OCI-LY1 (cell line): Measurements from ENCODE around the gene PSMA8.

Source experiments
- H2AFZ ChIP-seq: fragments of 200-600 bp; sonication (generic), shearing (Covaris generic); 2 replicates; pipeline ENCODE4 v1.6.0; 2014; ENCODE audit warnings: antibody characterized with exemption, mild to moderate bottlenecking, low read length
- H3F3A ChIP-seq: fragments of 200-600 bp; sonication (generic), shearing (Covaris generic); 2 replicates; pipeline ENCODE4 v1.6.0; 2014; ENCODE audit warnings: mild to moderate bottlenecking, antibody characterized with exemption, low read length, moderate library complexity; ENCODE audit not compliant: insufficient read depth
- H3K27ac ChIP-seq: fragments of 200-600 bp; sonication (generic); 2 replicates; pipeline ENCODE4 v1.5.1; 2014; ENCODE audit warnings: low read length, mixed run types, mild to moderate bottlenecking, low read depth; ENCODE audit not compliant: poor library complexity, severe bottlenecking
- H3K27me3 ChIP-seq: fragments of 200-600 bp; sonication (generic); 2 replicates; pipeline ENCODE4 v1.6.0; 2014; ENCODE audit warnings: antibody characterized with exemption, mild to moderate bottlenecking, low read length, moderate library complexity; ENCODE audit not compliant: insufficient read depth
- H3K36me3 ChIP-seq: fragments of 200-600 bp; sonication (generic); 2 replicates; pipeline ENCODE4 v1.6.1; 2014; ENCODE audit warnings: mild to moderate bottlenecking, antibody characterized with exemption, low read length, moderate library complexity, mixed read lengths; ENCODE audit not compliant: insufficient read depth
- H3K4me1 ChIP-seq: fragments of 200-600 bp; sonication (generic); 2 replicates; pipeline ENCODE4 v1.5.1; 2014; ENCODE audit warnings: mild to moderate bottlenecking, low read length, moderate library complexity; ENCODE audit not compliant: insufficient read depth, severe bottlenecking
- H3K4me2 ChIP-seq: fragments of 200-600 bp; sonication (generic), shearing (Covaris generic); 2 replicates; pipeline ENCODE4 v1.6.1; 2014; ENCODE audit warnings: low read length
- H3K4me3 ChIP-seq: fragments of 200-600 bp; sonication (generic); 2 replicates; pipeline ENCODE4 v1.5.1; 2014; ENCODE audit warnings: low read length, low read depth, mild to moderate bottlenecking, mixed read lengths; ENCODE audit not compliant: poor library complexity, severe bottlenecking
- H3K79me2 ChIP-seq: fragments of 200-600 bp; shearing (Covaris generic); 2 replicates; pipeline ENCODE4 v1.6.1; 2016; ENCODE audit warnings: mixed run types, low read length, mixed read lengths; ENCODE audit not compliant: insufficient read depth
- H3K9ac ChIP-seq: fragments of 200-600 bp; sonication (generic), shearing (Covaris generic); 2 replicates; pipeline ENCODE4 v1.6.1; 2014; ENCODE audit warnings: mild to moderate bottlenecking, low read length, mixed read lengths
- H3K9me2 ChIP-seq: fragments of 200-600 bp; sonication (generic), shearing (Covaris generic); 2 replicates; pipeline ENCODE4 v1.6.1; 2014; ENCODE audit warnings: low read depth, mild to moderate bottlenecking, low read length, mixed read lengths
- H3K9me3 ChIP-seq: fragments of 200-600 bp; shearing (Covaris generic); 2 replicates; pipeline ENCODE4 v1.6.1; 2014; ENCODE audit warnings: low read length, mixed read lengths
- H4K20me1 ChIP-seq: fragments of 200-600 bp; sonication (generic), shearing (Covaris generic); 2 replicates; pipeline ENCODE4 v1.6.0; 2016; ENCODE audit warnings: mild to moderate bottlenecking, low read length; ENCODE audit not compliant: insufficient read depth
- EZH2 ChIP-seq: fragments of 200-600 bp; sonication (generic), shearing (Covaris generic); IDR thresholded peaks from 2 replicates; pipeline ENCODE4 v1.8.0; 2017; ENCODE audit warnings: borderline replicate concordance, mixed run types, mild to moderate bottlenecking, antibody characterized with exemption, low read length, moderate library complexity, mixed read lengths
- TF ChIP-seq, protein P1 (sequence below): fragments of 200-600 bp; sonication (generic), shearing (Covaris generic); IDR thresholded peaks from 2 replicates; pipeline ENCODE4 v1.5.1; 2017; ENCODE audit warnings: mild to moderate bottlenecking, antibody characterized with exemption, low read length, moderate library complexity, mixed read lengths

The PSMA8 gene

DNA sequence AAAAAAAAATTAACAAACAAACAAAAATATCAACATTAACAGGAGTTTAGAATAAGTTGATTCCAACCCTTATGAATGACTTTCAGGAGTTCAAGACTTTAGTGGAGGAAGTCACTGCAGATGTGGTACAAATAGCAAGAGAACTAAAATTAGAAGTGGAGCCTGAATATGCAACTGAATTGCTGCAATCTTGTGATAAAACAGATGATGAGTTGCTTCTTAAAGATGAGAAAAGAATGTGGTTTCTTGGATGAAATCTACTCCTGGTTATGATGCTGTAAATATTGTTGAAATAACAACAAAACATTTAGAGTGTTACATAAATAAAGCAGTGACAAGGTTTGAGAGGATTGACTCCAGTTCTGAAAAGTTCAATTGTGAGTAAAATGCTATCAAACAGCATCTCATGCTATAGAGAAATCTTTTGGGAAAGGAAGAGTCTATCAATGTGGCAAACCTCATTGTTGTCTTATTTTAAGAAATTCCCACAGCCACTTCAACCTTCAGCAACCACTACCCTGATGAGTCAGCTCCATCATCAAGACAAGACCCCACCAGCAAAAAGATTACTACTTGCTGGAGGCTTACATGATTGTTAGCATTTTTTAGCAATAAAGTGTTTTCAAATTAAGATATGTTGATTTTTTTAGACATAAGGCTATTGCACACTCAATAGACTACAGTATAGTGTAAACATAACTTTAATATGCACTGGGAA, 49.9 kb downstream of the PSMA8 start:
- Histone ChIP-seq H3K9ac (no peak overlapping the region), H4K20me1 (no peaks in the 10 kb centered on the region), H3K79me2 (no peaks in the 10 kb centered on the region), H3F3A (no peaks in the 10 kb centered on the region), H3K9me3 (peaks cover 6% of the 10 kb centered on the region; the same call in 1 of the 2 replicates), H2AFZ (no peak overlapping the region), H3K9me2 (no peaks in the 10 kb centered on the region), H3K36me3 (peaks cover 36% of the 10 kb centered on the region), H3K27ac (no peak overlapping the region), H3K4me3 (no peak overlapping the region), H3K4me2 (no peak overlapping the region), H3K4me1 (peaks cover 18% of the 10 kb centered on the region), H3K27me3 (no peaks in the 10 kb centered on the region)
- no peak for TF ChIP-seq EZH2
- TF ChIP-seq, protein P1, sequence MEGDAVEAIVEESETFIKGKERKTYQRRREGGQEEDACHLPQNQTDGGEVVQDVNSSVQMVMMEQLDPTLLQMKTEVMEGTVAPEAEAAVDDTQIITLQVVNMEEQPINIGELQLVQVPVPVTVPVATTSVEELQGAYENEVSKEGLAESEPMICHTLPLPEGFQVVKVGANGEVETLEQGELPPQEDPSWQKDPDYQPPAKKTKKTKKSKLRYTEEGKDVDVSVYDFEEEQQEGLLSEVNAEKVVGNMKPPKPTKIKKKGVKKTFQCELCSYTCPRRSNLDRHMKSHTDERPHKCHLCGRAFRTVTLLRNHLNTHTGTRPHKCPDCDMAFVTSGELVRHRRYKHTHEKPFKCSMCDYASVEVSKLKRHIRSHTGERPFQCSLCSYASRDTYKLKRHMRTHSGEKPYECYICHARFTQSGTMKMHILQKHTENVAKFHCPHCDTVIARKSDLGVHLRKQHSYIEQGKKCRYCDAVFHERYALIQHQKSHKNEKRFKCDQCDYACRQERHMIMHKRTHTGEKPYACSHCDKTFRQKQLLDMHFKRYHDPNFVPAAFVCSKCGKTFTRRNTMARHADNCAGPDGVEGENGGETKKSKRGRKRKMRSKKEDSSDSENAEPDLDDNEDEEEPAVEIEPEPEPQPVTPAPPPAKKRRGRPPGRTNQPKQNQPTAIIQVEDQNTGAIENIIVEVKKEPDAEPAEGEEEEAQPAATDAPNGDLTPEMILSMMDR = no peak

DNA sequence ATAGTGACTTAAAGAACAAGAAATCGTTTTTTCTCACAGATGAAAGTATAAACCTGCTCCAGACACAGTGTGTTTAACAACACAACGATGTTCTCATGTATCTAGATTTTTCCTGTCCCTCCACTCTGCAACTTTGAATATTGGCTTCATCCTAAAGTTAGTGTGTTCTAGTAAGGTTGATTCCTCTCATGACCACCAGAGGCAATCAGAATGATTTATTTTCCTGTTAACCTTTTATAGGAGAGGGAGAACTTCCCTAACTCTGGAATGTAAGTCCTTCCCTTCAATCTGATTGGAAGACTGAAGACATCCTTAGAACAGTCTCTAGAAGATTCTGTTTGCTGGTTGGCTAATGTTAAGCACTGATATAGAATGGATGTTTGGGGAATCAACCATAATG, 51.6 kb downstream of the PSMA8 start:
- Histone ChIP-seq H3K4me3 (no peak overlapping the region), H3K9ac (no peak overlapping the region), H3K4me2 (no peak overlapping the region), H3K27ac (no peak overlapping the region), H3F3A (no peaks in the 10 kb centered on the region), H3K4me1 (peaks cover 24% of the 10 kb centered on the region), H3K27me3 (no peaks in the 10 kb centered on the region), H2AFZ (no peak overlapping the region), H3K9me3 (peaks cover 6% of the 10 kb centered on the region; the same call in 1 of the 2 replicates), H3K9me2 (no peaks in the 10 kb centered on the region), H3K36me3 (peaks cover 22% of the 10 kb centered on the region), H4K20me1 (no peaks in the 10 kb centered on the region), H3K79me2 (no peaks in the 10 kb centered on the region)
- no peak for TF ChIP-seq EZH2
- TF ChIP-seq, protein P1 = peak; percentile 31; the same call in 1 of the 2 replicates

GRCh38 chr18:26190506-26190905, 56.8 kb downstream of the PSMA8 start:
- H3F3A ChIP-seq = 0 out of 2 replicates have a peak, but pooled peaks cover 16% of the 10 kb centered on the region
- no peaks in the 10 kb centered on the region for H3K27me3 ChIP-seq
- H3K27ac ChIP-seq = peak overlapping the region; percentile 97
- H3K36me3 ChIP-seq = no peaks in the 10 kb centered on the region
- TF ChIP-seq EZH2 = no peak
- TF ChIP-seq, protein P1 = no peak
- H2AFZ ChIP-seq = no peak overlapping the region
- no peaks in the 10 kb centered on the region for H3K79me2 ChIP-seq
- no peaks in the 10 kb centered on the region for H3K9me2 ChIP-seq
- peak overlapping the region; percentile 32 for H3K4me3 ChIP-seq
- H4K20me1 ChIP-seq = no peaks in the 10 kb centered on the region
- H3K4me2 ChIP-seq = peak overlapping the region; percentile 63
- peak overlapping the region; percentile 42 for H3K9ac ChIP-seq
- H3K9me3 ChIP-seq = no peaks in the 10 kb centered on the region
- H3K4me1 ChIP-seq = peaks cover 30% of the 10 kb centered on the region
